Activated T-cell treated with anti-CD3 and anti-CD28 coated beads, Interleukin-2, amount 50 U/mL, for 48 hours (primary cell): ENCODE results near the gene PLCH2.
A peak's percentile ranks its signal among the peaks of the same experiment; 100 is the strongest.

Experiments
- DNase-seq, 2 experiments: peaks; one replicate each; pipeline ENCODE4 v3.0.0-alpha.2; 2020

The PLCH2 gene

DNA sequence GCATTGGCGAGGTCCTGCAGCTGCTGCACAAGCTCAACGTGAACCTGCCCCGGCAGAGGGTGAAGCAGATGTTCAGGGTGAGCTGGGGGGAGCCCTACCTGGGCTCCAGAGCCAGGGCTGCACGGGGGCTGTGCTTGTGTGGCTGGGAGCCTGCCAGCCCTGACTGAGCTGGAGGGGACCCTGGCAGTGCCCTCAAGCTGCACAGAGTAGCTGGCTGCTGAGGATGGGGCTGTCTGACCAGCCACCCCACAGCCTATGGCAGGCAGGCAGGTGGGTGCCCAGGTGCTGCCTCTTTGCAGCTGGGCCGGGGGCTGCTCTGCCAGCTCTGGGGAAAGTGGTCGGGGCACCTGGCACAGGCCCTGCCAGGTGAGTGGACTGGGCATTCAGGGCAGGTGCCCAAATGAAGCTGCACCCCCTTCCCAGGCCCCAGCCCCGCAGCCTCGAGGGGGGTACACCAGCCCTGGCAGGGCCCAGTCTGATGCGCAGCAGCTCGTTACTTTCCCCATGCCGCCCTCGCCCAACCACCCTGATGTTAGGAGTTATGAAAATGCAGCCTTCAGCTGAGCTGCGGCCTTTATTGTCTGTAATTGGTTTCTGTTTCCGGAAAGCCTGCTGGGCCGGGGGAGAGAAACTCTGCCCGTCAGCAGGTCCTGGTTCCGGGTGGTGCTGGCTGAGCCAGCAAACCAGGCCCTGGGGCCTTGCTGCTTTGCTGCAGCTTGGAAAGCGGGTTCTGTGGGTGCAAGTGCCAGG, 4.3 kb downstream of the PLCH2 start:
- DNase-seq = no peak

GRCh38 chr1:2480986-2481364, 4.9 kb downstream of the PLCH2 start:
- no peak for DNase-seq

- no peak for DNase-seq
Measured at GRCh38 chr1:2481885-2482284, 5.8 kb downstream of the PLCH2 start.

DNA sequence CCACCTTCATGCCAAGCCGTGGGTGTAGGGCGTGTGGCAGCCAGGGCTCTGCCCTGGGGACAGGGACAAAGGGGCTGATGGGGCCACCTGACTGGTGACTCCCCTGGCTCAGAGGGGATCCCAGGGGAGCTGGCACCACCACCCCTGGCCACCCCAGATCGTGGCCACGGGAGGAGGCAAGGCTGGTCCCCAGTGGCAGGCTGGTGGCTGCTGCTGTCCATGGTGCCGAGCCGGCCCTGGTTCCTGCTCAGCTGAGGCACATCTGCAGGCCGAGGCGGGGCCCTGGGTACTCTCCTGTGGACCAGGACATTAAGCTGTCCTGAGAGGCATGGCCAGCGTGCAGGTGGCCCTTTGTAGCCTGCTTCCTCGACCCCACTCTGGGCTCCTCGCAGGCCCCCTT, 6.5 kb downstream of the PLCH2 start:
- DNase-seq = no peak

DNA sequence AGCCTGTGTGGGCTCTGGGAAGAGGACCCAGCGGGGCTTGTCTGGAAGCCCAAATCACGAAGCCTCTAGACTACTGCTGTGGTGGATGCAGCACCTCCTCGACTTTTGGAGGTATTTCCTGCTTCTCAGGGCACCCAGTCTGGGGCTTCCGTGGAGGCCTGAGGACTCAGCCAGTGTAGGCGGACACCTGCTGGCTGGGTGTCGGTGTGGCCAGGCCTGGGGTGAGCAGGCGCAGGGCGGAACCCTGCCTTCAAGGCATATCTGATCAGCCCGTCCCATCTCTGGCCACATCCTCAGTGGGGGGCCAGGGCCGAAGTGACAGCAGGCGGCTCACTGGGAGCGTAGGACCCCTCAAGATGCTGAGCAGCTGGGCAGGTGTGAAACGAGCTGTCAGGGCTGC, 6.9 kb downstream of the PLCH2 start:
- DNase-seq = no peak

DNA sequence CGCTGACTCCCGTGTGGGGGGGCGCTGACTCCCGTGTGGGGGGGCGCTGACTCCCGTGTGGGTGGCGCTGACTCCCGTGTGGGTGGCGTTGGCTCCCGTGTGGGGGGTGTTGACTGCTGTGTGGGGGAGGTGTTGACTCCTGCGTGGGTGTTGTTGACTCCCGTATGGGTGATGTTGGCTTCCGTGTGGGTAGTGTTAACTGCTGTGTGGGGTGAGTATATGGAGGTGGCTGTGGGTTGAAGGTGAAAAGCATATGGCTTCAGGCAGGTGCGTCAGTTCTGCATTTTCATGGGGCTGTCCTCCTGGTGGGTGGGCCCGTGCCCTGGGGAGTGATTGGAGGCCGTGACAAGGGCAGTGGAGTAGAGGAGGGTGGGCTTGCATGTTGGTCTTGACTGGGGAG, 7.9 kb downstream of the PLCH2 start:
- no peak for DNase-seq

DNA sequence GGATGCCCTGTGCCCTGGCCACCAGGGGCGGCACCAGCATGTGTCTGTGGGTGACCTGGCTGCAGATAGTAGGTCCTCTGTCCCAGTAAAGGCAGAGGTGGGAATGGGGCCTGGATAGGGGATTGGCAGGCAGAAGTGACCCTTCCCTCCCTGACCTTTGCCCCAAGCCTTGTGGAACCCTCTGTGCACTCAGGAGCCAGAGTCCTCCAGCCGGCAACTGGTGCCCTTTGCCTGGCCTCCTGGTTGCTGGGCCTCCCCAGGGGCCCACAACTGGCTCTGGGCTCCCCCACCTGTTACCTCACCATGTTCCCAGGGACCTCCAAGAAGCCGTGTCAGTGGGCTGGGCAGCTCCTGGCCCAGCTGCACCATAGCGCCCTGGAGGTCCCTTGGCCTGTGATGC, 10.0 kb downstream of the PLCH2 start:
- DNase-seq = no peak

DNA sequence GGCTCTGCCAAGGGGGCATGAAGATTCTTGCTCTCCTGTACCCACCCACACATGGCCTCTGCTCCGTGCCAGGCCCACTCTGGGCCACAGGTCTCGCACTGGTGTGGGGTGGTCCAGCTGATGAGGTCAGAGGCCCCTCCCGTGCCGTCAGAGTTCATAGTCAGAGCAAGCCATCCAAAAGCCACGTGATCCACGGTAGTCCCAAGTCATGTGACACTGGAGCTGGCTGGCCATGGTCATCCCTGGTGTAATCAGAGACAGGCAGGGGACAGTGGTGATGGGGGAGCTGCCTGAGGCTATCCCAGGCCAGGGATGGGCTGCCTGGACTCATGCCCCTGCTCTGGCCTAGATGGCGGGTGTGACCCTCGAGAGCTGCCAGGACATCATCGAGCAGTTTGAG, 10.5 kb downstream of the PLCH2 start:
- DNase-seq = no peak

GRCh38 chr1:2488688-2489087, 12.6 kb downstream of the PLCH2 start:
- no peak for DNase-seq

GRCh38 chr1:2489615-2490014, 13.5 kb downstream of the PLCH2 start:
- no peak for DNase-seq

GRCh38 chr1:2492091-2492490, 16.0 kb downstream of the PLCH2 start:
- no peak for DNase-seq

GRCh38 chr1:2493218-2493617, 17.1 kb downstream of the PLCH2 start:
- DNase-seq = no peak

DNA sequence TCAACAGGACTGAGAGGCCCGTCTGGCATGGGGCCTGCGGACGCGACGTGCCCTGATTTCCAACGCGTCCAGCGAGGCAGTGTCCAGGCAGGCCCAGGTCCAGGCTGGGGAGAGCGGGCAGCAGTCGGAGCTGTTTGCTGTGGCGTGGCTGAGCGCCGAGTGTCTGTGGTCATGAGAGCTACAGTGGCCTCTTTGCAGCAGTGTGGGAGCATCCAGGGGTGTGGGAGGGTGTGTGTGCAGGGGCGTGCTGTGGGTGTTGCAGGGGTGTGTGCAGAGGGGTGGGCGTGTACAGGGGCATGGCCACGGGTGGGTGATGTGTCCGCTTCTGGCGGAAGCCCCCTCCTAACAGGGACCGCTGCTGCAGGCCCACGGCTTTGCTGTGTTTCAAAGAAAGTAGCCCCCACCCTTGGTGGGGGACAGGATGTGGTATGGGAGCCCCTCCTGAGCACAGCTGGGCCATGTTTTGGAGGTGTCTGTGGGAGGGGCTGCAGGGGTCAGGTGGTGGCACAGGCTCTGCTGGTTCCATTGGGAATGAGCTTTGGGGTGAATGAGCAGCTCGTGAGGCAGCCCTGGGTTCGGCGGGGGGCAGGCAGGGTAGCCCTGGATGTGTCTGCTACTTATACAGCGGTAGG, 17.7 kb downstream of the PLCH2 start:
- DNase-seq = no peak

- no peak for DNase-seq
Measured at GRCh38 chr1:2494323-2494693, 18.2 kb downstream of the PLCH2 start.

GRCh38 chr1:2495026-2495425, 18.9 kb downstream of the PLCH2 start:
- DNase-seq = no peak

DNA sequence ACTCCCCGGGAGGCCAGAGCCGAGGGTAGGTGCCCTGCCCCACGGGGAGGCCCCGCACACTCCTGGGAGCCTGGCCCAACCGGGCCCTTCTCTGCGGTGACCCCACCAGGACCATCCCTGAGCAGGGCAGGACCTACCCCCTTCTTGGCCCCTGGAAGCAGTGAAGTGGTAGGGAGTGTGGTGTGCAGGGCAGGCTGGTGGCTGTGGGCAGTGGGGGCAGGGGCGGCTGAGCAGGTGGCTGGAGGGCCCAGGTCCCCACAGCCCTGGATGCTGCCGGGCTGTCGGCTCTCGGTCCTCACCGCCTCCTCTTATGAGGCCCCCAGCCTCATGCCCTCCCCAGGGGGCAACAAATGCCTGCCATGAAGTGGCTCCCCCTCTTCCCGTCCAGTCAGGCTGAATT, 19.5 kb downstream of the PLCH2 start:
- DNase-seq = no peak

DNA sequence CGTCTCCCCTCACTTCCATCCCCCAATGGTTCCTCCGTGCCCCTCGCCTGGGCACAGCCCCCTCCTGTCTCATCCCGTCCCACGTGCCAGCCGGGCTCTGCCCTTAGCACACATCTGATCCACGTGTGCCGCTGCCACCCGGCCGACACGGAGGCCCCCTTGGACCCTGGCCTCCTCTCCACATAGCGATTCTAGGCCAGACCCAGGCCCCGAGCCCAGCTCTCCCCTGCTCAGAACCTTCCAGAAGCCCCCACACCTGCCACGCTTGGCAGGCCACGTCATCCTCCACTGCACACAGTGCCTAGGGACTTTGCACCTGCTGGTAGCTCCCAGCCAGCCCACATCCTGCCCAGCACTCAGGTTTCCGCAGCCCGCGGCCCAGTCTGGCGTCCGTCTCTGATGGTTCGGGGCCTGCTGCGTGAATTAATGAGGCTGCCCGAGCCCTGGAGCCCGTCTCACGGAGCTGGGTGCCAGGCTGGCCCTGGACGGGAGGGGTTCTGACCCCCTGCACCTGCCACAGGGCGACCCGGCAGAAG, 20.1 kb downstream of the PLCH2 start:
- DNase-seq = no peak

- no peak for DNase-seq
Measured at GRCh38 chr1:2496746-2497145, 20.7 kb downstream of the PLCH2 start.

DNA sequence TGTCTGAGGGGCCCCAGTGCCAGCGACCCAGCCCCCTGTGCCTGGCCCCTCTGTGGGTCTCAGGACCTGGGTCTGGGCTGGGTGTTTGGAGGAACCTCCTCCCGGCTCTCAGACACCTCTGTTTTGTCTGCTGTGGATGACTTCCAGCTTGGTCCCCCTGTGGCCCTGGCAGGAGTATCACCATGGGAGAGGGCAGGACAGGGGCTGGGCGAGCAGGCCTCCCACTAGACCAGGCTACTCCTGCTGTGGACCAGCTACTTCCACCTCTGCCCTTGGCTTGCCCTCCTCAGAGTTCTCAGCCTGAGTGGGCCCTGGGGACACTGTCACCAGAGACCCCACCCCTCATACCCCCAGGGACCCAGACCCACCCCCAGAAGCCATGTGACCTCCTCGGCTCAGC, 21.8 kb downstream of the PLCH2 start:
- no peak for DNase-seq

- DNase-seq = no peak
Measured at GRCh38 chr1:2498648-2499047, 22.6 kb downstream of the PLCH2 start.

GRCh38 chr1:2499260-2499659, 23.2 kb downstream of the PLCH2 start:
- no peak for DNase-seq

- peak in 1 of 2 experiments; percentile 40 for DNase-seq
Measured at GRCh38 chr1:2499986-2500596, 24.0 kb downstream of the PLCH2 start.

DNA sequence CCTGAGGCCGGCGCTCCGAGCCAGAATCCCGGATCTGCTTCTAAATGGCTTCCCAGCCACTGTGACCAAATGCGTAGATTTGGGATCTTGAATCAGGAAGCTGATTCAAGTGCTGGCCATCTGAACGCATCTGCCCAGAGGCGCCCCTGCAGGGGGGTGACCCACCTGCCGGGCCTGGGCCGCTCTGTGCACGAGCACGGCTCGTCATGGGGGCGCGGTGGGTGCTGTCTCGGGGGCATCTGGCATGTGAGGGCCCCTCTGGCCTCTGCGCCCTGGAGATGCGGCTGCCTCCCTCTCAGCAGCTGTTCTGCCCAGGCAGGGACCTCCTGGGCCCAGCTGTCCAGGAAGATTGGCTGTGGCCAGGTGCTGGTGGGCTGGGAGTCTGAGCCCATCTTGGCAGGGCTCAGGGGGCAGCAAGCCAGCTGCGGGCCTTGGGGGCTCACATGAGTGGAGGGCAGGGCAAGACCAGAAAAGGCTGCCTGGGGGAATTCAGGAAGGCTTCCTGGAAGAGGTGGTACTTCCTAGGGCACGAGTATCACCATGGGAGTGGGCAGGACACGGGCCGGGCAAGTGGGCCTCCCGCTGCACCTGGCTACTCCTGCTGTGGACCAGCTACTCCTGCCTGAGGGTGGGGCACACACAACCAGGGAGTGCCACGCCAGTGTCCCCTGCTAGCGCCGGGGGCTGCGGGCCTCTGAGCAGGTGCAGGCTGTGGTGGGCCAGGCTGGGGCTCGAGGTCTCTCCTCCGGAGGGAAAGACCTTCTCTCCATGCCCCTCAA, 25.1 kb downstream of the PLCH2 start:
- DNase-seq = no peak

DNA sequence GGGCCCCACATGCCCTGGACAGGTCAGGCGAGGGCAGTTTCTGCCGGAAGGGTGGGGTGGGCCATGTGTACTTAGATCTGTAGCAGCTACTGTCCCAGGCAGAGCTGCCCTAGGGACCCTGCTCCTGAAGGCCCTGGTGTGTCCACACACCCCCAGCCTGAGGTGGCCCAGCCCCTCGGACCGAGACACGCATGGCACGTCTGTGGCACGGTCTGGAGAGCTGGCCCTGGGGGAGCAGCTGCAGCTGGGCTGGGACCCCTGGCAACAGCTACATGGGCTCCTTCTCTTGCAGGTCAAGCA, 25.7 kb downstream of the PLCH2 start:
- DNase-seq = no peak
